HL-60 (cell line): Measurements from ENCODE around the gene PROM2.
"Not testable (repeated sequence)": the region's sequence is repeated elsewhere in the genome, so short reads cannot be mapped to it uniquely, and the experiment has no call there.

Source experiments
- DNase-seq, 2 experiments: peaks; one replicate each; pipeline ENCODE4 v3.0.0-alpha.2; 2010 to 2020; ENCODE audit warnings: low read depth in 1 of 2, low spot score in 1 of 2
- H3K27ac ChIP-seq: fragments of 250-450 bp; sonication (Bioruptor Pico); replicated peaks from 2 replicates; pipeline ENCODE4 v1.5.1; 2020; ENCODE audit warnings: mild to moderate bottlenecking, moderate library complexity
- H3K27me3 ChIP-seq: fragments of 250-450 bp; sonication (Bioruptor Pico); 2 replicates; pipeline ENCODE4 v1.5.1; 2021; ENCODE audit warnings: mild to moderate bottlenecking, moderate library complexity; ENCODE audit not compliant: insufficient read depth, poor library complexity, severe bottlenecking
- H3K4me3 ChIP-seq: replicated peaks from 2 replicates; pipeline ENCODE4 v1.5.1; 2011; ENCODE audit warnings: mild to moderate bottlenecking, control low read depth, low read length; ENCODE audit not compliant: insufficient read depth
- CTCF ChIP-seq: IDR thresholded peaks from one replicate; pipeline ENCODE4 v1.5.1; 2011; ENCODE audit warnings: low read length, control low read depth, inconsistent platforms; ENCODE audit not compliant: insufficient read depth
- GABPA ChIP-seq: IDR thresholded peaks from 2 replicates; pipeline ENCODE4 v1.6.1; 2012; ENCODE audit warnings: low read depth
- POLR2AphosphoS5 ChIP-seq: IDR thresholded peaks from 2 replicates; pipeline ENCODE4 v1.6.1; 2012; ENCODE audit warnings: low read depth
- REST ChIP-seq: IDR thresholded peaks from 2 replicates; pipeline ENCODE4 v1.6.1; 2012; ENCODE audit warnings: low read depth; ENCODE audit not compliant: insufficient replicate concordance
- SPI1 ChIP-seq: IDR thresholded peaks from 2 replicates; pipeline ENCODE4 v1.6.1; 2012; ENCODE audit warnings: low read depth, mild to moderate bottlenecking, borderline replicate concordance

Gene PROM2

GRCh38 chr2:95240091-95240490 lies 34.2 kb upstream of the PROM2 start:
- Histone ChIP-seq H3K4me3 (no peak overlapping the region), H3K27me3 (no peaks in the 10 kb centered on the region), H3K27ac (no peak overlapping the region)
- DNase-seq, result no peak
- TF ChIP-seq REST (no peak), POLR2AphosphoS5 (no peak), CTCF (no peak), GABPA (no peak), SPI1 (no peak)

- TF ChIP-seq CTCF (no peak), REST (no peak), GABPA (no peak), SPI1 (no peak), POLR2AphosphoS5 (no peak)
- DNase-seq, result no peak
- Histone ChIP-seq H3K27ac (no peak overlapping the region), H3K4me3 (no peak overlapping the region), H3K27me3 (no peaks in the 10 kb centered on the region)
Measured at GRCh38 chr2:95240556-95240955, 33.7 kb upstream of the PROM2 start.

- not testable (repeated sequence) for H3K27me3 ChIP-seq
Measured at GRCh38 chr2:95242084-95242483, 32.2 kb upstream of the PROM2 start.

GRCh38 chr2:95258271-95258670 lies 16.0 kb upstream of the PROM2 start:
- DNase-seq, result no peak
- no peak overlapping the region for H3K27ac ChIP-seq
- TF ChIP-seq GABPA (no peak), REST (no peak), POLR2AphosphoS5 (no peak), SPI1 (no peak), CTCF (no peak)
- H3K4me3 ChIP-seq, result no peak overlapping the region
- H3K27me3 ChIP-seq, result no peaks in the 10 kb centered on the region

More at GRCh38 chr2:95242084-95242483, 32.2 kb upstream of the PROM2 start:
- DNase-seq, H3K27ac ChIP-seq, H3K4me3 ChIP-seq: not testable (repeated sequence)
